PC-9 (cell line): Measurements from ENCODE around the gene POU2AF1. TPM values are rescaled to one million over a fixed set of nuclear protein-coding genes. Genes with fewer than 3 reads are reported as not detected.
"Not testable (repeated sequence)": the region's sequence is repeated elsewhere in the genome, so short reads cannot be mapped to it uniquely, and the experiment has no call there.

Experiments
- BruUV-seq: library from RNA; stranded (reverse); fragments of 400-500 nt; replicated peaks from 2 replicates; lab custom pipeline; 2021; lab: Mats Ljungman, UMichigan
- CTCF ChIA-PET: fragments of 300-600 bp; sonication (Branson Sonifier 250); formaldehyde crosslinking; loops from one replicate; lab custom pipeline; 2022; ENCODE audit warnings: antibody characterized with exemption; lab: Charles Lee
- POLR2A ChIA-PET: fragments of 300-600 bp; sonication (Branson Sonifier 250); formaldehyde crosslinking; loops from one replicate; lab custom pipeline; 2022; ENCODE audit warnings: antibody characterized with exemption; ENCODE audit not compliant: unreplicated experiment; lab: Charles Lee
- DNase-seq, 2 experiments: peaks; one replicate each; pipeline versions ENCODE4 v3.0.0 to v3.0.0-alpha.2; 2015 to 2022; ENCODE audit warnings: mixed read lengths in 1 of 2
- H2AFZ ChIP-seq: fragments of 200-600 bp; sonication (generic); 2 replicates; pipeline ENCODE4 v1.8.1; 2017; ENCODE audit warnings: antibody characterized with exemption
- H3F3A ChIP-seq: fragments of 200-600 bp; sonication (generic); 2 replicates; pipeline ENCODE4 v1.8.1; 2017; ENCODE audit warnings: antibody characterized with exemption, mild to moderate bottlenecking, low read depth; ENCODE audit not compliant: insufficient read depth
- H3K27ac ChIP-seq: fragments of 200-600 bp; sonication (generic); 2 replicates; pipeline ENCODE4 v1.6.1; 2016; ENCODE audit warnings: mixed run types
- H3K27me3 ChIP-seq: fragments of 200-600 bp; sonication (generic); 2 replicates; pipeline ENCODE4 v1.6.1; 2016; ENCODE audit warnings: low read depth, mixed run types; ENCODE audit not compliant: insufficient read depth
- H3K36me3 ChIP-seq: fragments of 200-600 bp; sonication (generic); 2 replicates; pipeline ENCODE4 v1.6.1; 2016; ENCODE audit warnings: low read depth, mixed run types
- H3K4me1 ChIP-seq: fragments of 200-600 bp; sonication (generic); replicated peaks from 2 replicates; pipeline ENCODE4 v1.6.1; 2016; ENCODE audit warnings: mixed run types; ENCODE audit not compliant: insufficient read depth
- H3K4me2 ChIP-seq: fragments of 200-600 bp; sonication (generic); 2 replicates; pipeline ENCODE4 v1.6.1; 2017; ENCODE audit warnings: mixed run types
- H3K4me3 ChIP-seq: fragments of 200-600 bp; sonication (generic); 2 replicates; pipeline ENCODE4 v1.6.1; 2016; ENCODE audit warnings: mixed run types
- H3K79me2 ChIP-seq: fragments of 200-600 bp; sonication (generic); 2 replicates; pipeline ENCODE4 v1.6.1; 2017; ENCODE audit warnings: low read depth, mixed run types
- H3K9me2 ChIP-seq: fragments of 200-600 bp; sonication (generic); 2 replicates; pipeline ENCODE4 v1.8.1; 2017; ENCODE audit warnings: mild to moderate bottlenecking; ENCODE audit not compliant: insufficient read depth
- H3K9me3 ChIP-seq: fragments of 200-600 bp; sonication (generic); 2 replicates; pipeline ENCODE4 v1.8.1; 2016; ENCODE audit warnings: low read depth; ENCODE audit not compliant: insufficient read depth
- H4K20me1 ChIP-seq: fragments of 200-600 bp; sonication (generic); 2 replicates; pipeline ENCODE4 v1.8.1; 2017; ENCODE audit not compliant: insufficient read depth
- EZH2 ChIP-seq: fragments of 200-600 bp; sonication (generic); IDR thresholded peaks from 2 replicates; pipeline ENCODE4 v1.8.0; 2017; ENCODE audit warnings: antibody characterized with exemption, low read depth
- intact Hi-C: fragments of 100-400 bp; cut with micrococcal nuclease; formaldehyde crosslinking; loops from one replicate; pipeline ENCODE4 v1.10.0; 2022; ENCODE audit not compliant: unreplicated experiment
- total RNA-seq: library from RNA; stranded (reverse); gene quantifications from 2 replicates; pipeline ENCODE4 v1.2.3, GENCODE V29; 2021
- TF ChIP-seq, protein P1 (sequence below): fragments of 200-600 bp; sonication (generic); conservative IDR thresholded peaks from 2 replicates; pipeline ENCODE4 v1.6.1; 2017; ENCODE audit warnings: mixed run types, antibody characterized with exemption, mild to moderate bottlenecking, moderate library complexity

The POU2AF1 gene
- total RNA-seq, 1 experiment from 2014 or later = 0.37 TPM

DNA sequence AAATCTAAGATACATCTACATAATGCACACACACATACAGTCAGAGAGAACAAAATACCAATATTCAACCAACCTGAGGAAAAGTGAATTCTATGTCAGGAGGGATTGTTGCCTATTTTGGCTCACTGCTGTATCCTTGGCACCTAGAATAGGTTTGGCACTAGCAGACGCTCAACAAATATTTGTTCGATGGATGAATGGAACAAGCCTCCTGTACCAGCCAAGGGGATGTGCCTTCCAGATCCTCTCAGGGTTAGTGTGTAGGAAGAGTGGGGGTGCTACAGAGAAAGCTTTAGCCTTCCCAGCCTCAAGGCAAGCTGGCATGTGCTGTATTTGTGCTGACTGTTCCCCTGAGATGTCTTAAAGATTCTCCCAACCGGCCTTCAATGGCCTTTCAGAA lies 23.3 kb upstream of the POU2AF1 start:
- H3F3A ChIP-seq = no peaks in the 10 kb centered on the region
- no peaks in the 10 kb centered on the region; the same call in 1 of the 2 replicates for H3K9me3 ChIP-seq
- no peaks in the 10 kb centered on the region for H3K79me2 ChIP-seq
- no peak overlapping the region for H3K4me3 ChIP-seq
- ChIA-PET POLR2A (no interaction called here), CTCF (no interaction called here)
- H4K20me1 ChIP-seq = no peaks in the 10 kb centered on the region
- H3K27me3 ChIP-seq = no peaks in the 10 kb centered on the region
- peaks cover 10% of the 10 kb centered on the region for H3K4me1 ChIP-seq
- BruUV-seq = no TSS peak
- intact Hi-C loops = no loop called here
- no peak overlapping the region for H3K27ac ChIP-seq
- no peak for DNase-seq
- H2AFZ ChIP-seq = no peak overlapping the region
- TF ChIP-seq, protein P1, sequence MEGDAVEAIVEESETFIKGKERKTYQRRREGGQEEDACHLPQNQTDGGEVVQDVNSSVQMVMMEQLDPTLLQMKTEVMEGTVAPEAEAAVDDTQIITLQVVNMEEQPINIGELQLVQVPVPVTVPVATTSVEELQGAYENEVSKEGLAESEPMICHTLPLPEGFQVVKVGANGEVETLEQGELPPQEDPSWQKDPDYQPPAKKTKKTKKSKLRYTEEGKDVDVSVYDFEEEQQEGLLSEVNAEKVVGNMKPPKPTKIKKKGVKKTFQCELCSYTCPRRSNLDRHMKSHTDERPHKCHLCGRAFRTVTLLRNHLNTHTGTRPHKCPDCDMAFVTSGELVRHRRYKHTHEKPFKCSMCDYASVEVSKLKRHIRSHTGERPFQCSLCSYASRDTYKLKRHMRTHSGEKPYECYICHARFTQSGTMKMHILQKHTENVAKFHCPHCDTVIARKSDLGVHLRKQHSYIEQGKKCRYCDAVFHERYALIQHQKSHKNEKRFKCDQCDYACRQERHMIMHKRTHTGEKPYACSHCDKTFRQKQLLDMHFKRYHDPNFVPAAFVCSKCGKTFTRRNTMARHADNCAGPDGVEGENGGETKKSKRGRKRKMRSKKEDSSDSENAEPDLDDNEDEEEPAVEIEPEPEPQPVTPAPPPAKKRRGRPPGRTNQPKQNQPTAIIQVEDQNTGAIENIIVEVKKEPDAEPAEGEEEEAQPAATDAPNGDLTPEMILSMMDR = no peak
- no peak for TF ChIP-seq EZH2
- no peak overlapping the region for H3K4me2 ChIP-seq
- no peaks in the 10 kb centered on the region for H3K9me2 ChIP-seq
- H3K36me3 ChIP-seq = no peaks in the 10 kb centered on the region

DNA sequence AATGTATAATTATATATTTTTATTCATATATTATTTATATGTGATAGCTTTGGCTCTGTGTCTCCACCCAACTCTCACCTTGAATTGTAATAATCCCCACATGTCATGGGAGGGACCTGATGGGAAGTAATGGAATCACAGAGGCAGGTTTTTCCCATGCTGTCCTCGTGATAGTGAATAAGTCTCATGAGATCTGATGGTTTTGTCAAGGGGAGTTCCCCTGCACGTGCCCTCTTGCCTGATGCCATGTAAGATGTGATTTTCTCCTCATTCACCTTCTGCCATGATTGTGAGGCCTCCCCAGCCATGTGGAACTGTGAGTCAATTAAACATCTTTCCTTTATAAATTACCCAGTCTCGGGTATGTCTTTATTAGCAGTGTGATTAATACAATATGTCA lies 22.9 kb upstream of the POU2AF1 start:
- CTCF ChIA-PET, BruUV-seq, H3K4me2 ChIP-seq, H3K9me2 ChIP-seq, DNase-seq, H3K4me3 ChIP-seq, POLR2A ChIA-PET, H3K36me3 ChIP-seq, H4K20me1 ChIP-seq, intact Hi-C loops, H2AFZ ChIP-seq, H3K27me3 ChIP-seq, H3K79me2 ChIP-seq, H3K27ac ChIP-seq, H3F3A ChIP-seq, H3K4me1 ChIP-seq, H3K9me3 ChIP-seq: not testable (repeated sequence)

DNA sequence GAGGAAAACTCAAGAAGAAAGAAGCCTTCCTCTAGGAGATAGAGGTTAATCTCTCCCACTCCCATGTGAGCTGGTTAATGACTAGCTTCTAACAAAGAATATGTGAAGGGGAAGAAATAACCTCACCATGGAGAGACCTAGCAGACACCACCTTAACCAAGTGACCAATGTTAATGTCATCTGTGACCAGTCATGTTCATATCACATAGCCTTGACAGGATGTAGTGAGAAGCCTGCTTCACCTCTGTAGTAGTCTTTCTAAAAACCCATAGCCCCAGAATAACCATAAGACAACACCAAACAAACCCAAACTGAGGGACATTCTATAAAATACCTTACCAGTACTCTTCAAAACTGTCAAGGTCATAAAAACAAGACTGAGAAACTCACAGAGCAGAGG lies 21.5 kb upstream of the POU2AF1 start:
- Histone ChIP-seq H3K4me2 (no peak overlapping the region), H3K79me2 (no peaks in the 10 kb centered on the region), H3K4me3 (no peak overlapping the region), H4K20me1 (no peaks in the 10 kb centered on the region), H3K9me2 (no peaks in the 10 kb centered on the region), H3K4me1 (peaks cover 2% of the 10 kb centered on the region; the same call in 1 of the 2 replicates), H3F3A (no peaks in the 10 kb centered on the region), H2AFZ (no peak overlapping the region), H3K27me3 (no peaks in the 10 kb centered on the region), H3K27ac (no peak overlapping the region), H3K36me3 (no peaks in the 10 kb centered on the region), H3K9me3 (no peaks in the 10 kb centered on the region; the same call in 1 of the 2 replicates)
- ChIA-PET POLR2A (no interaction called here), CTCF (no interaction called here)
- TF ChIP-seq, protein P1 = no peak
- TF ChIP-seq EZH2 = no peak
- intact Hi-C loops = no loop called here
- no TSS peak for BruUV-seq
- no peak for DNase-seq
